H1 (cell line): ENCODE measurements around the gene UBIAD1. TPM values are rescaled to one million over a fixed set of nuclear protein-coding genes. Genes with fewer than 3 reads are reported as not detected.

Source experiments
- CTCF ChIA-PET: fragments of 300-600 bp; sonication (Branson Sonifier 250); formaldehyde crosslinking; loops from one replicate; lab custom pipeline; 2021; ENCODE audit not compliant: partially characterized antibody; lab: Charles Lee
- POLR2A ChIA-PET: fragments of 300-600 bp; sonication (Branson Sonifier 250); formaldehyde crosslinking; loops from one replicate; lab custom pipeline; 2021; ENCODE audit warnings: inconsistent platforms; ENCODE audit not compliant: partially characterized antibody; lab: Charles Lee
- DNase-seq, 2 experiments: peaks; one replicate each; pipeline versions ENCODE4 v3.0.0 to v3.0.0-alpha.2; 2010 to 2022; ENCODE audit warnings: low spot score in 2 of 2, low read depth in 1 of 2, mixed read lengths in 1 of 2
- FAIRE-seq: peaks from 2 replicates; lab custom pipeline; 2011; peaks lifted over from hg19 to GRCh38; lab: Jason Lieb, UNC
- H2AFZ ChIP-seq: 2 replicates; pipeline ENCODE4 v1.8.1; 2012; ENCODE audit warnings: low read length, inconsistent platforms
- H2AK5ac ChIP-seq: 2 replicates; pipeline ENCODE4 v1.6.1; 2013; ENCODE audit warnings: low read depth, low read length
- H2BK120ac ChIP-seq: replicated peaks from 2 replicates; pipeline ENCODE3; 2013; ENCODE audit warnings: low read depth, low read length, inconsistent platforms
- H2BK12ac ChIP-seq: 2 replicates; pipeline ENCODE4 v1.6.1; 2013; ENCODE audit warnings: low read depth, low read length
- H2BK15ac ChIP-seq: 2 replicates; pipeline ENCODE4 v1.6.1; 2013; ENCODE audit warnings: low read length
- H2BK20ac ChIP-seq: 2 replicates; pipeline ENCODE4 v1.6.1; 2013; ENCODE audit warnings: low read length
- H2BK5ac ChIP-seq: 2 replicates; pipeline ENCODE4 v1.6.1; 2013; ENCODE audit warnings: low read depth, low read length
- H3K14ac ChIP-seq: 2 replicates; pipeline ENCODE4 v1.6.1; 2013; ENCODE audit warnings: inconsistent platforms; ENCODE audit not compliant: insufficient read length
- H3K18ac ChIP-seq: 2 replicates; pipeline ENCODE4 v1.6.1; 2013; ENCODE audit warnings: low read length; ENCODE audit errors: extremely low read depth
- H3K23ac ChIP-seq: 2 replicates; pipeline ENCODE4 v1.6.1; 2013; ENCODE audit warnings: inconsistent platforms; ENCODE audit not compliant: insufficient read length
- H3K23me2 ChIP-seq: 2 replicates; pipeline ENCODE4 v1.6.1; 2013; ENCODE audit warnings: low read depth, low read length
- H3K27ac ChIP-seq: 2 replicates; pipeline ENCODE4 v1.6.1; 2011; ENCODE audit warnings: low read depth, low read length, inconsistent platforms
- H3K27me3 ChIP-seq, 4 experiments: replicated peaks in 1 of 4; 1 replicate in 1 of 4; 2 replicates in 3 of 4; pipeline versions ENCODE4 v1.6.1 to v1.8.1; 2011 to 2013; ENCODE audit warnings: low read length in 3 of 4, mild to moderate bottlenecking in 3 of 4, inconsistent platforms in 2 of 4, mixed read lengths in 2 of 4, moderate library complexity in 1 of 4; ENCODE audit not compliant: control insufficient read depth in 3 of 4, insufficient read depth in 3 of 4; ENCODE audit errors: extremely low read depth in 1 of 4
- H3K36me3 ChIP-seq, 4 experiments: 2 replicates each; pipeline versions ENCODE4 v1.6.1 to v1.8.1; 2011 to 2013; ENCODE audit warnings: mild to moderate bottlenecking in 4 of 4, low read length in 3 of 4, moderate library complexity in 2 of 4, control low read depth in 1 of 4, inconsistent platforms in 1 of 4; ENCODE audit not compliant: insufficient read depth in 4 of 4, control insufficient read depth in 2 of 4
- H3K4ac ChIP-seq: replicated peaks from 2 replicates; pipeline ENCODE3; 2013; ENCODE audit warnings: low read length, low read depth, mixed read lengths, inconsistent platforms; ENCODE audit not compliant: insufficient read length
- H3K4me1 ChIP-seq, 4 experiments: replicated peaks in 1 of 4; 1 replicate in 1 of 4; 2 replicates in 3 of 4; pipeline versions ENCODE4 v1.6.1 to v1.8.1; 2011 to 2013; ENCODE audit warnings: low read length in 3 of 4, inconsistent platforms in 2 of 4, mixed read lengths in 1 of 4; ENCODE audit not compliant: insufficient read depth in 4 of 4, control insufficient read depth in 3 of 4
- H3K4me2 ChIP-seq, 2 experiments: 2 replicates each; pipeline versions ENCODE4 v1.6.1 to v1.8.1; 2011 to 2013; ENCODE audit warnings: low read depth in 2 of 2, low read length in 2 of 2, control low read depth in 1 of 2, inconsistent platforms in 1 of 2, mild to moderate bottlenecking in 1 of 2; ENCODE audit not compliant: insufficient read depth in 1 of 2
- H3K4me3 ChIP-seq, 4 experiments: fragments of 200-600, 300-600 bp in 1 of 4; sonication (generic), shearing (Covaris generic), sonication (Bioruptor Twin) in 1 of 4; 2 replicates each; pipeline versions ENCODE4 v1.5.1 to v1.8.1; 2011 to 2016; ENCODE audit warnings: low read length in 4 of 4, low read depth in 3 of 4, control low read depth in 2 of 4, inconsistent platforms in 2 of 4, mild to moderate bottlenecking in 2 of 4, mixed read lengths in 1 of 4, moderate library complexity in 1 of 4; ENCODE audit not compliant: insufficient read depth in 2 of 4; ENCODE audit errors: extremely low read depth in 1 of 4
- H3K56ac ChIP-seq: replicated peaks from 2 replicates; pipeline ENCODE3; 2013; ENCODE audit warnings: low read depth, mild to moderate bottlenecking, mixed read lengths, low read length, inconsistent platforms; ENCODE audit not compliant: insufficient read length
- H3K79me1 ChIP-seq: 2 replicates; pipeline ENCODE4 v1.6.1; 2013; ENCODE audit warnings: low read depth, low read length, control low read depth
- H3K79me2 ChIP-seq, 2 experiments: 2 replicates each; pipeline versions ENCODE4 v1.6.1 to v1.8.1; 2012 to 2013; ENCODE audit warnings: low read length in 2 of 2, mild to moderate bottlenecking in 2 of 2, inconsistent platforms in 1 of 2; ENCODE audit not compliant: insufficient read depth in 2 of 2, control insufficient read depth in 1 of 2
- H3K9ac ChIP-seq, 4 experiments: replicated peaks in 1 of 4; 1 replicate in 1 of 4; 2 replicates in 3 of 4; pipeline versions ENCODE4 v1.6.1 to v1.8.1; 2011 to 2013; ENCODE audit warnings: low read depth in 3 of 4, low read length in 3 of 4, control low read depth in 2 of 4, mild to moderate bottlenecking in 2 of 4, moderate library complexity in 2 of 4, inconsistent platforms in 1 of 4; ENCODE audit errors: extremely low read depth in 1 of 4
- H3K9me3 ChIP-seq, 2 experiments: 2 replicates each; pipeline versions ENCODE4 v1.6.1 to v1.8.1; 2012 to 2013; ENCODE audit warnings: mild to moderate bottlenecking in 2 of 2, moderate library complexity in 2 of 2, control low read depth in 1 of 2, inconsistent platforms in 1 of 2, low read depth in 1 of 2, low read length in 1 of 2, mixed read lengths in 1 of 2; ENCODE audit not compliant: insufficient read depth in 2 of 2
- H4K20me1 ChIP-seq, 2 experiments: replicated peaks in 1 of 2; 2 replicates each; pipeline versions ENCODE3 to v1.8.1; 2011 to 2013; ENCODE audit warnings: inconsistent platforms in 2 of 2, low read length in 2 of 2, mild to moderate bottlenecking in 1 of 2; ENCODE audit not compliant: insufficient read depth in 2 of 2, control insufficient read depth in 1 of 2
- H4K5ac ChIP-seq: 2 replicates; pipeline ENCODE4 v1.6.1; 2013; ENCODE audit warnings: low read length, low read depth, mixed read lengths, inconsistent platforms; ENCODE audit not compliant: insufficient read length
- H4K8ac ChIP-seq: 2 replicates; pipeline ENCODE4 v1.8.0; 2013; ENCODE audit warnings: mild to moderate bottlenecking, moderate library complexity, low read length, inconsistent platforms; ENCODE audit not compliant: insufficient read depth; ENCODE audit errors: extremely low read depth
- H4K91ac ChIP-seq: replicated peaks from 2 replicates; pipeline ENCODE3; 2013; ENCODE audit warnings: low read length, mixed read lengths, inconsistent platforms; ENCODE audit not compliant: insufficient read length
- ATF2 ChIP-seq: IDR thresholded peaks from 2 replicates; pipeline ENCODE4 v1.6.1; 2012; ENCODE audit warnings: low read length, inconsistent platforms
- ATF3 ChIP-seq: IDR thresholded peaks from 2 replicates; pipeline ENCODE4 v1.6.1; 2011; ENCODE audit warnings: low read depth, mild to moderate bottlenecking, low read length; ENCODE audit not compliant: insufficient read depth
- CBX8 ChIP-seq: fragments of 300-800, 300-1000 bp; sonication (generic); IDR thresholded peaks from 2 replicates; pipeline ENCODE4 v1.7.1; 2016; ENCODE audit warnings: low read depth, low read length, borderline replicate concordance
- CTCF ChIP-seq, 3 experiments: IDR thresholded peaks; 1 replicate in 2 of 3; 2 replicates in 1 of 3; pipeline versions ENCODE4 v1.5.1 to v1.6.1; 2011; ENCODE audit warnings: low read length in 3 of 3, mild to moderate bottlenecking in 3 of 3, inconsistent platforms in 2 of 3, low read depth in 1 of 3, moderate library complexity in 1 of 3; ENCODE audit not compliant: insufficient read depth in 1 of 3; ENCODE audit errors: control extremely low read depth in 1 of 3
- GTF2F1 ChIP-seq: IDR thresholded peaks from 2 replicates; pipeline ENCODE4 v1.6.1; 2012; ENCODE audit warnings: low read depth, low read length, improper control_type of control experiment, borderline replicate concordance
- TAF1 ChIP-seq: IDR thresholded peaks from 2 replicates; pipeline ENCODE4 v1.6.1; 2011; ENCODE audit warnings: mild to moderate bottlenecking, low read depth, low read length
- ZNF274 ChIP-seq: IDR thresholded peaks from 2 replicates; pipeline ENCODE4 v1.7.0; 2012; ENCODE audit warnings: low read length, borderline replicate concordance; ENCODE audit errors: extremely low read depth
- WGBS, 2 experiments: shearing (Covaris generic) in 1 of 2; methylation state at CpG; one replicate each; pipeline versions ENCODE4 v1.1.6 to v1.1.7; 2013 to 2015; ENCODE audit warnings: low lambda C conversion rate in 2 of 2, mixed read lengths in 2 of 2, inconsistent platforms in 1 of 2, low coverage in 1 of 2, missing lambda C conversion rate in 1 of 2; ENCODE audit not compliant: insufficient replicate concordance in 2 of 2, insufficient coverage in 1 of 2, insufficient read length in 1 of 2; ENCODE audit errors: extremely low coverage in 1 of 2, missing lambda C conversion rate in 1 of 2; 5-methylcytosine and 5-hydroxymethylcytosine counted together
- polyA plus RNA-seq, 7 experiments: library from polyadenylated mRNA; depleted of rRNA in 3 of 7; stranded (reverse) in 5 of 7; unstranded in 2 of 7; fragments of >200 nt in 5 of 7; fragments of 200-250 nt in 2 of 7; gene quantifications; 1 replicate in 5 of 7; 2 replicates in 1 of 7; 4 replicates in 1 of 7; pipeline versions ENCODE4 v1.2.1 to v1.2.3, GENCODE V29; 2011 to 2013; ENCODE audit warnings: missing spikeins in 2 of 7, mixed read lengths in 2 of 7
- total RNA-seq: library from RNA; stranded (reverse); fragmentation: NEBNext Ultra II Directional; extraction: Animal tissue kit (Norgen Biotek cat#: 25700); gene quantifications from 2 replicates; pipeline ENCODE4 v1.2.1, GENCODE V29; 2021

Gene UBIAD1
- total and polyA plus RNA-seq, 2 of the 8 experiments (the other 6 are each of a cell fraction or from before 2014, with no cell fraction given) = 23.4 to 26.6 TPM

- H3K4ac ChIP-seq = no peak overlapping the region
- no peak overlapping the region for H3K9ac ChIP-seq
- DNase-seq (no peak), FAIRE-seq (peak; percentile 19)
- H2BK120ac ChIP-seq = no peak overlapping the region
- no peak overlapping the region for H2BK5ac ChIP-seq
- no peak overlapping the region for H3K18ac ChIP-seq
- no peak overlapping the region for H4K8ac ChIP-seq
- peaks cover 0 to 16% (median 5%) of the 10 kb centered on the region in 4 experiments; a peak in 4 of 7 replicates for H3K4me1 ChIP-seq
- H3K4me3 ChIP-seq = no peak overlapping the region
- no peaks in the 10 kb centered on the region for H3K9me3 ChIP-seq
- WGBS, 2 experiments = 89% methylated on average over 7 of the region's 7 CpGs; no CpG with 5 or more reads in 1 of the 2 experiments
- H2AK5ac ChIP-seq = no peak overlapping the region; the same call in 1 of the 2 replicates
- no peaks in the 10 kb centered on the region for H3K36me3 ChIP-seq
- no peak overlapping the region for H3K56ac ChIP-seq
- ChIA-PET CTCF (interaction anchor here (0.7 to 3.4 kb wide), 20 partner anchors 9 to 308 kb away, joined by 3 to 10 read pairs (median 3); no protein-coding TSS in a partner anchor), POLR2A (interaction anchor here (0.8 to 1.2 kb wide), 2 partner anchors 9 to 22 kb away, joined by 3 read pairs; no protein-coding TSS in a partner anchor)
- no peak overlapping the region for H2BK12ac ChIP-seq
- no peak overlapping the region for H3K27ac ChIP-seq
- H3K4me2 ChIP-seq = no peak overlapping the region
- no peak overlapping the region for H3K23ac ChIP-seq
- H4K20me1 ChIP-seq = peaks cover 0 to 2% of the 10 kb centered on the region in 2 experiments
- H3K23me2 ChIP-seq = no peaks in the 10 kb centered on the region
- H3K14ac ChIP-seq = no peak overlapping the region
- H3K79me2 ChIP-seq = no peaks in the 10 kb centered on the region
- peak overlapping the region; percentile 77; the same call in 1 of the 2 replicates for H2BK15ac ChIP-seq
- H4K5ac ChIP-seq = no peak overlapping the region
- H4K91ac ChIP-seq = no peak overlapping the region
- no peaks in the 10 kb centered on the region for H3K79me1 ChIP-seq
- H2AFZ ChIP-seq = no peak overlapping the region
- no peaks in the 10 kb centered on the region for H3K27me3 ChIP-seq
- no peak overlapping the region; the same call in 1 of the 2 replicates for H2BK20ac ChIP-seq
- no peak for TF ChIP-seq ATF2
- no peak for TF ChIP-seq CTCF (IDR thresholded peaks at IDR 0.05; ENCODE audit: control extremely low read depth in 1 of 3, insufficient read depth in 1 of 3, low read depth in 1 of 3, low read length in 3 of 3)
- TF ChIP-seq TAF1 = no peak
- no peak for TF ChIP-seq ATF3
- TF ChIP-seq GTF2F1 = no peak
- TF ChIP-seq CBX8 = no peak
- no peak for TF ChIP-seq ZNF274
These were observed 62.5 kb downstream of the UBIAD1 start for GRCh38 chr1:11335417-11336056.
